OCI-LY1 (cell line): ENCODE measurements around the gene MAGI1.
"Not testable (repeated sequence)": the region's sequence is repeated elsewhere in the genome, so short reads cannot be mapped to it uniquely, and the experiment has no call there.

Experiments
- EZH2 ChIP-seq: fragments of 200-600 bp; sonication (generic), shearing (Covaris generic); IDR thresholded peaks from 2 replicates; pipeline ENCODE4 v1.8.0; 2017; ENCODE audit warnings: borderline replicate concordance, mixed run types, mild to moderate bottlenecking, antibody characterized with exemption, low read length, moderate library complexity, mixed read lengths
- TF ChIP-seq, protein P1 (sequence below): fragments of 200-600 bp; sonication (generic), shearing (Covaris generic); IDR thresholded peaks from 2 replicates; pipeline ENCODE4 v1.5.1; 2017; ENCODE audit warnings: mild to moderate bottlenecking, antibody characterized with exemption, low read length, moderate library complexity, mixed read lengths

- TF ChIP-seq, protein P1, sequence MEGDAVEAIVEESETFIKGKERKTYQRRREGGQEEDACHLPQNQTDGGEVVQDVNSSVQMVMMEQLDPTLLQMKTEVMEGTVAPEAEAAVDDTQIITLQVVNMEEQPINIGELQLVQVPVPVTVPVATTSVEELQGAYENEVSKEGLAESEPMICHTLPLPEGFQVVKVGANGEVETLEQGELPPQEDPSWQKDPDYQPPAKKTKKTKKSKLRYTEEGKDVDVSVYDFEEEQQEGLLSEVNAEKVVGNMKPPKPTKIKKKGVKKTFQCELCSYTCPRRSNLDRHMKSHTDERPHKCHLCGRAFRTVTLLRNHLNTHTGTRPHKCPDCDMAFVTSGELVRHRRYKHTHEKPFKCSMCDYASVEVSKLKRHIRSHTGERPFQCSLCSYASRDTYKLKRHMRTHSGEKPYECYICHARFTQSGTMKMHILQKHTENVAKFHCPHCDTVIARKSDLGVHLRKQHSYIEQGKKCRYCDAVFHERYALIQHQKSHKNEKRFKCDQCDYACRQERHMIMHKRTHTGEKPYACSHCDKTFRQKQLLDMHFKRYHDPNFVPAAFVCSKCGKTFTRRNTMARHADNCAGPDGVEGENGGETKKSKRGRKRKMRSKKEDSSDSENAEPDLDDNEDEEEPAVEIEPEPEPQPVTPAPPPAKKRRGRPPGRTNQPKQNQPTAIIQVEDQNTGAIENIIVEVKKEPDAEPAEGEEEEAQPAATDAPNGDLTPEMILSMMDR, result not testable (repeated sequence)
- TF ChIP-seq EZH2, result not testable (repeated sequence)
Observed at GRCh38 chr3:65607965-65608460, 430.7 kb downstream of the MAGI1 start.
